ENCODE data around the gene METTL2A.
"Not testable (repeated sequence)": the region's sequence is repeated elsewhere in the genome, so short reads cannot be mapped to it uniquely, and the experiment has no call there.

METTL2A gene

DNA sequence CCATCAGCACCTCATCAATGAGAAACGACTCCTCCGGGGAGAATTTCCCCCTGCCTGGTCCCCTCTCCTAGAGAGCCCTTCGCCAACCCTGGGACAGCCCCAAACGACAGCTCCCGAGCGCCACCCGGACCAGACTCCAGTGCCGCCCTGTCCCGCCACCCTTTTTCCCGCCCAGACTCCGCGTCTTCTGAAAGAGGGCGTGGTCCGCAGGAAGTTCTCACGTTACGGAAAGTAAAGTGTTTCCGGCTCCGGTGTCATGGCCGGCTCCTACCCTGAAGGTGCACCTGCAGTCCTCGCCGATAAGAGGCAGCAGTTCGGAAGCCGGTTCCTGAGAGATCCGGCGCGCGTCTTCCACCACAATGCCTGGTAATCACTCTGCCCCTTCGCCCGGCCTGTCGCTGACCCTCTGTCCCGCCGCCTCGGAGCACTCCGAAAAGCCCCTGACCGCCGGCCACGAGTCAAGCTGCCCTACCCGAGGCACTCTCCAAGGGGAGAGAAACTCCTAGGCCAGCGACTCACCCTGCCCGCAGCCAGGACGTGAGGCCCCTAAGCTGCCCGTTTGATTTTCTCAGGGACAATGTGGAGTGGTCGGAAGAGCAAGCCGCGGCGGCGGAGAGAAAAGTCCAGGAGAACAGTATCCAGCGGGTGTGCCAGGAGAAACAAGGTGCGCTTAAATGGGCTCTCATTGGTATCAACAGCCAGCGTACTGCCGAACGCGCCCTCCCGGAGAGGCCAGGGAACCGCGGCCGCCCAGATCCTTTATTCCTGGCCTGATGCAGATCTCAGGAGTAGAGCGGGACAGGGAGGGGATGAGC is at the start of gene METTL2A:
Gene METTL2A, plus strand, starts transcription at position 251 of the 815 bp plus-strand sequence. Its CDS starts 6 bp downstream, at position 257.
- peak; percentile 97 for DNase-seq

- DNase-seq, result no peak
These were observed 43.4 kb upstream of the METTL2A start, which contains the start of gene EFCAB3 for GRCh38 chr17:62380253-62380652. Gene EFCAB3, plus strand, starts transcription at chr17:62380553. Its CDS starts 2,427 bp downstream, at chr17:62382980.

DNA sequence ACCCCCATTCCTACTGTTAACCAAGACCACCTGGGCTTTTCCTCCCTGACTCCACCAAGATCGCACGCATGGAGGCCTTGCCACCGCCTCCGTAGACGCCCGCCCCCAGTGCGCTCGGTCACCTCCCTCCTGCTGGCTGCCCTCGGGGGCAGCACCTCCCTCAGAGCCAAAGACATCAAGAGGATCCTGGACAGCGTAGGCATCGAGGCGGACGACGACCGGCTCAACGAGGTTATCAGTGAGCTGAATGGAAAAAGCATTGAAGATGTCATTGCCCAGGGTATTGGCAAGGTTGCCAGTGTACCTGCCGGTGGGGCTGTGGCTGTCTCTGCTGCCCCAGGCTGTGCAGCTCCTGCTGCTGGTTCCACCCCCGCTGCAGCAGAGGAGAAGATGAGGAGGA is 42.1 kb upstream of the METTL2A start:
- DNase-seq, result no peak

DNA sequence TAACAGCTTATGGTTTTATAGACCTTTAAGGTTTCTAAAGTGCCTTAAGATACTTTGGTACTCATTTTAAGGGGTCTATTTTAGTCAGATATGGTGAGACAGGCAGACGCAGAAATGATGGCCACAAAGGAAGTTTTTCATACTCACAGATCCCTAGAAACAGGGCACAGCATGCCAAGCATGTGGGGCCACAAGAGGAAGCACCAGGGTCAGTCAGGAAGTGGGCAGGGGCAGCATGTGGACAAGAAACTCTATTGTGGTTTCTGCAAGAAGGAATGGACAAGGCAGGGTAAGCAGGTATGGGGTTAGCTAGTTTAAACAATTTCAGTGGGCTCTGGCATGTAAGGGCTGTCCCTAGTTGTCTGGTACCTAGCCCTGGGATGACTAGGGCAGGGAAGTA is 34.8 kb upstream of the METTL2A start:
- no peak for DNase-seq

DNA sequence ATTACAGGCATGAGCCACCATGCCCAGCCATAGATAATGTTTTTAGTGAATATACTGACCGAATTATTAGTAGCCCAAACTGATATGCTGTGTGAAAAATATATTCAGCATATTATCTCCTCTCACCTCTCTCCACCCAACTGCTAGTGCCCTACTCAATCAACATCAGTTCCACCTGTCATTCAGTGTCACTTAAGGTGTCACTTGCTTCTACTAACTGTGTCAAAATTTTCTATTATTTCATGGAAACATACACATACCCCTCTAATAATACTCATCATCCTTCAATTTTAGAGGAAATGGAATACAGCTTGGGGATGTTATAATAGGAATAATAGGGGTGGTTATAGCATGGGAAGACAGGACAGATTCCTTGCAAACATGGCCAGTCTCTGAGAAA is 30.8 kb upstream of the METTL2A start:
- DNase-seq, result no peak

DNA sequence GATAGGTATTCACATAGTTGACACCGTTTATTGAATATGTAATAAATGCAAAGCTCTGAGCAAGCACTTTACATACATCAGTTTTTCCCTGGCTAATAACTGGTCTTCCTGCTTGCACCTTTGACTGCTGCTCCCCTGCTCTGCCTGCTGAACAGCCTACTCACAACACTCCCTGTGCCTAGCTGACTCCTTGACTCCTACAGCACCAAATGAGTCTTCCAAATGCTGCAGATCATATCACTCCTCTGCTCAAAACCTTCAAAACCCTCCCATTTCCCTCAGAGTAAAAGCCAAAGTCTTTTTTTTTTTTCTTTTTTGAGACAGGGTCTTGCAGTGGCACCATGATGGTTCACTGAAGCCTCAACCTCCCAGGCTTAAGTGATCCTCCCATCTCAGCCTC is 24.8 kb upstream of the METTL2A start:
- no peak for DNase-seq

- DNase-seq, result no peak
These were observed 18.2 kb upstream of the METTL2A start for GRCh38 chr17:62405451-62405850.

- DNase-seq, result not testable (repeated sequence)
These were observed 10.6 kb upstream of the METTL2A start for GRCh38 chr17:62413090-62413489.

DNA sequence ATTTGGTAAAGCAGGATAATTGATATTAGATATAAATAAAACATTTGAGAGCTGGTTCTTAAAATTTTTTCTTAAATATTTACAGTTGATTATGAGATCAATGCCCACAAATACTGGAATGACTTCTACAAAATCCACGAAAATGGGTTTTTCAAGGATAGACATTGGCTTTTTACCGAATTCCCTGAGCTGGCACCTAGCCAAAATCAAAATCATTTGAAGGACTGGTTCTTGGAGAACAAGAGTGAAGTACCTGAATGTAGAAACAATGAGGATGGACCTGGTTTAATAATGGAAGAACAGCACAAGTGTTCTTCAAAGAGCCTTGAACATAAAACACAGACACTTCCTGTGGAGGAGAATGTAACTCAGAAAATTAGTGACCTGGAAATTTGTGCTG is 2.5 kb downstream of the METTL2A start:
- not testable (repeated sequence) for DNase-seq

DNA sequence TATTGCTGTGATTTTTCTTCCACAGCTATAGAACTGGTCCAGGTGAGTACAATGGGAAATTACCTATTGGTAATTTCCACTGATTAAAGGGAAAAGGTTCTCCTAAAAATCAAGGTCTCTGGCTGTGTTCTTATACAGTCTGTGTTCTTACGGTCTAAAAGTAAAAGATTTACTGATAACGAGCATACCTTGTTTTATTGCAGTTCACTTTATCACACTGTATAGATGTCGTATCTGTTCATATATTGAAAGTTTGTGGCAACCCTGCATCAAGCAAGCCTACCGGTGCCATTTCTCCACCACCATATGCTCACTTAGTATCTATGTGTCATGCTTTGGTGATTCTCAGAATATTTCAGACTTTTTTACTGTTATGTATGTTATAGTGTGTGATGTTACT is 11.6 kb downstream of the METTL2A start:
- not testable (repeated sequence) for DNase-seq

DNA sequence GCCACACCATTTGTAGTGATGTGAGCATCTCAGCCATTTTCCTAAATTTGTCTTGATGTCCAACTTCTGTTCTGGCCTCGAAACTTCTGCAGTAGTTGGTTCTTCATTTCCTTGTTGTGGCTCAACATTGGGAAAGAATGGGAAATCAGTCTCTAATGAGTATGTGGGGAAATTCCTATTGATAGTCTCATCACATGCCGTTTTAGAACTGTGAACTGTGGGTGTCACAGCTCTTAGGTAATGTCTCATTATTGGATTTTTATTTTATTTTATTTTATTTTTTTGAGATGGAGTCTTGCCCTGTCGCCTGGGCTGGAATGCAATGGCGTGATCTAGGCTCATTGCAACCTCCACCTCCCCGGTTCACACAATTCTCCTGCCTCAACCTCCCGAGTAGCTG is 17.5 kb downstream of the METTL2A start:
- not testable (repeated sequence) for DNase-seq

- DNase-seq, result no peak
These were observed 20.4 kb downstream of the METTL2A start for GRCh38 chr17:62444063-62444462.

DNA sequence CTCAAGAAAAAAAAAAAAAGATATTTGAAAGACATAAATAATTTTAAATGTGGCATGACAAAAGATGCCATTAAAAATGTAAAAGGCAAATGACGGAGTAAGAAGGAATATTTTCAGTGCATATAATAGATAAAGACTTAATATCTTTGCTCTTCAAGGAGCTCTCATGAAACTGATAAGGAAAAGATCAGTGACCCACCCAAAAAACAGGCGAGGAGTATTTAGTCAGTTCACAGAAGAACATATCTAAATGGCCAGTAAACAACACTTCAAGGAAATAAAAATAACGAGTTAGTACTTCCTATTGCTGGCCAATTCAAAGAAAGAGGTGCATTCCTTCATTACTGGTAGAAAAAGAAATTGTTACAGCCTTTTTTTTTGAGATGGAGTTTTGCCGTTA is 22.1 kb downstream of the METTL2A start:
- not testable (repeated sequence) for DNase-seq

DNA sequence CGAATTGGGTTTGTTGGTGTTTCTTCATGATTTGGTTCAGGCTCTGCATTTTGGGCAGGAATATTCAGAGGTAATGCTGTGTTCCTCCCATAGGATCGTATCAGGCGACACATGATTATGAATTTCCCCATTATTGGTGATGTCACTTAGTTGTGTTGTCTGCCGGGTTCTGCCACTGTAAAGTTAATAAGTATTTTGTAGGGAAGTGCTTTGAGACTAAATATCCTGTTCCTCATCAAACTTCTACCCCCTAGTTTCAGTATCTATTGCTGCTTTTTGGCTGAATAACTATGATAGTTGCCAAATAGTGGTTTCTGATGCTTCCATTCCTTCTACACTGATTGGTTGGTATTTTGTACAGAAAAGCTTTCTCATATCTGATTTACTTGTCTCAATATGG is 28.5 kb downstream of the METTL2A start:
- not testable (repeated sequence) for DNase-seq

DNA sequence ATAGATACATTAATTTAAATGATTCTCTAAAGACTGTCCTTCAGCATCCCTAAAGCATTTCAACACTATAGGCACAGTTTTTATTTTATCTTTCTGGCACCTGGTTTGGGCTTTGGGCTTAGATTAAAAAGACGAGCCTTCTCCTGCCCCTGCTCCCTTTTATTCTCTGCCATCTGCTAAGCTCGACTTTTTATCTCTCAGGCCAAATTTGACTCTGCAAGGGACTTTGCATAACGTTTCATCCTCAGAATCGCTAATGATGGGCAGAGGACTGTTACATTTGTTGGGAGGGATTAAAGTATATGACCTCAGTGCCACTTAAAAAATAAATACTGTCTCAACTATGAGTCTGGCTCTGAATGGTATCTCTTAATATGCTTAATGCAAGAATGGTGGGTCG is 29.3 kb downstream of the METTL2A start:
- not testable (repeated sequence) for DNase-seq

DNA sequence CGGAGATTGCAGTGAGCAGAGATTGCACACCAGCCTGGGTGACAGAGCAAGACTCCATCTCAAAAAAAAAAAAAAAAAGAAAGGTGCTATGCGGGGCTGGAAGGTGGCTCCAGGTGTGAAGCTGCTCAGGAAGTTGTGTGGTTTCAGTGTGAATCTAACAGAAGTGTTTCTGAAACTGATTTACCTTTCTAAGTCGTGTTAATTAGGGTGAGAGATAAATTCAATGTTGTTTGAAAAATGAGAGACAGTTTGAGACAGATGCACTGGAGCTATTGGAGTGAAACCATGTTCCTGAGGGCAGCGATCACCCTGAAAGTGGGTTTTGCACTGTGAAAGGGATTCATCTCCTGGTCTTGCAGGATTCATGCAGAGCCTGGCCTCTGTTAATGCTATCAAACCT is 30.0 kb downstream of the METTL2A start:
- DNase-seq, result not testable (repeated sequence)

DNA sequence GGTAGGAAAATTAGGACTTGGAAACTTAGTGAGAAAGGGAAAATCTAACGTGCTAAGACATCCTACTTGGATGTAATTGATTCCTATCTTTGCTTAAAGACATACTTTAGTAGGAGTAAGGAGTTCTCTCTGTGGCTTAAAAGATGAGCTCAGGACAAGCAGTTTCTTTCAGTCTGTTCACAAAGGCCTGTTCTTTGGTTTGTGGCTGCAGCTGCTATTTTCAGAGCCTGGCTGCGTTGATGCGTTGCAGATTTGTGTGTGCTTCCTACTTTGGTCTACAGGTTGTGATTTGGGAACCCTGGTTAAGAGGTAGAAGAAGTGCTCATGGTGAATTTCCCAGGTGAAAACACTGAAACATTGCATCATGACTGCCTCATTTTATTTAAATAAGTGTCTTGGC is 30.4 kb downstream of the METTL2A start:
- not testable (repeated sequence) for DNase-seq

GRCh38 chr17:62456016-62456415 is 32.3 kb downstream of the METTL2A start:
- DNase-seq, result no peak

DNA sequence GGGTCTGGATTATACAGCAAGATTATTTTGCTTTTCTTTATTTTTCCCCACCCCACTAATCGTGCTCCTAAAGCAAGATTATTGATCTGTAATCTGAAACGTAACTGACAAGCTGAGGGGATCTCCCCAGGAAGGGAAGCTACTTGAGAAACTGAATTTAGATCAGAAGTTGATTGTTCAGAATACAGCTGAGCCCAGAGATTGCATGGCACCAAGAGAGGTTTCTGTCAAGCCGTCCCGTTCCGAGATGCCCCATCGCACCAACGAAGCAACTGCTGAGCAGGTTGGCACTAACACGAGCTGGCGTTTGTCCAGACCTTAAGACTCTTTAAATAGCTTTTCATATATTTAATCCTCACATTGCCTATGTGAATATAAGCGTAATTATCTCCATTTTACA is 34.8 kb downstream of the METTL2A start:
- not testable (repeated sequence) for DNase-seq

GRCh38 chr17:62464422-62464821 is 40.7 kb downstream of the METTL2A start:
- DNase-seq, result not testable (repeated sequence)

- DNase-seq, result not testable (repeated sequence)
These were observed 41.6 kb downstream of the METTL2A start for GRCh38 chr17:62465271-62465670.

DNA sequence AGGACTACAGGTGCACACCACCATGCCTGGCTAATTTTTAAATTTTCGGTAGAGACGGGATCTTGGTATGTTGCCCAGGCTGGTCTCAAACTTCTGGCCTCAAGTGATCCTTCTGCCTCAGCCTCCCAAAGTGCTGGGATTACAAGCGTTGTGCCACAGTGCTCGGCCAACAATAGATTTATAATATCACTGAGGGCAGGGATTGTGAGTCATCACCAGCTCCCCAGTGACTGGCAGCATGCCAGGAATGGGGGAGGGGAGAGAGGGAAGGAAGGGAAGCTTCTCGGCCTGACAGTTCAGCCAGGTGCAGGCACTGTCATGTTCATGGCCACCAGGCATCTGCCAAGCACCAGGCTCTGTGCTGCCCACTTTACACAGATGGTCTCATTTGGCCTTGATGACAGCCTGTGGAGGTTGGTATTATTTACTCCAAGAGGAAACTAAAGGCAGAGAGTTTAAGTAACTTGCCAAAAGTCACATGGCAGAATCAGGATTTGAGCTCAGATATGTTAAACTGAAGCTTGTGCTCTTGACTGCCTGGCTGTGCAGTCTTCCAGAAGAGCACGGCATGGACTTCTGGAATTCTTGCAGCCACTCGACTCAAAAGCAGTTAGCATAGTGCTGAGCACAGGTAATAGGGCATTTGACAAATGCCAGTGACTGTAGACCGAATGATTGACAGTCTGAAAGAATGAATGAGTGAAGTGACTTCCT is 47.1 kb downstream of the METTL2A start:
- peak; percentile 96 for DNase-seq

GRCh38 chr17:62471380-62471880 is 47.7 kb downstream of the METTL2A start:
- peak; percentile 69 for DNase-seq

Data from NCI-H69 (cell line).